Muscle layer of duodenum (tissue), 2 donors: ENCODE results near the gene ZNF549.
A peak's percentile ranks its signal among the peaks of the same experiment; 100 is the strongest.
"Not testable (repeated sequence)": the region's sequence is repeated elsewhere in the genome, so short reads cannot be mapped to it uniquely, and the experiment has no call there.

ENCODE experiments used
- H3K27ac ChIP-seq: one replicate; pipeline ENCODE4 v1.7.0; 2013; ENCODE audit warnings: mild to moderate bottlenecking, low read length
- H3K27me3 ChIP-seq: one replicate; pipeline ENCODE4 v1.7.0; 2013; ENCODE audit warnings: low read depth, mild to moderate bottlenecking, control low read depth, low read length
- H3K36me3 ChIP-seq, 2 donors: one replicate each; pipeline ENCODE4 v1.7.0; 2013; ENCODE audit warnings: low read length in 2 of 2, control low read depth in 1 of 2, mild to moderate bottlenecking in 1 of 2; ENCODE audit not compliant: insufficient read depth in 2 of 2, control insufficient read depth in 1 of 2
- H3K4me1 ChIP-seq, 2 donors: one replicate each; pipeline ENCODE4 v1.7.0; 2013; ENCODE audit warnings: low read length in 2 of 2, mild to moderate bottlenecking in 2 of 2, control low read depth in 1 of 2, moderate library complexity in 1 of 2; ENCODE audit not compliant: insufficient read depth in 2 of 2, control insufficient read depth in 1 of 2
- H3K4me3 ChIP-seq, 2 donors: one replicate each; pipeline ENCODE4 v1.7.0; 2013; ENCODE audit warnings: low read length in 2 of 2, low read depth in 1 of 2, mild to moderate bottlenecking in 1 of 2
- H3K9me3 ChIP-seq, 2 donors: one replicate each; pipeline ENCODE4 v1.7.0; 2013; ENCODE audit warnings: low read length in 2 of 2, control low read depth in 1 of 2, mild to moderate bottlenecking in 1 of 2; ENCODE audit not compliant: control insufficient read depth in 1 of 2
- donor health status: healthy.

The ZNF549 gene

GRCh38 chr19:57527136-57527881, at the start of gene ZNF549:
Gene ZNF549, plus strand, starts transcription at chr19:57527356. Its CDS starts 218 bp downstream, at chr19:57527574.
- no peaks in the 10 kb centered on the region for H3K27me3 ChIP-seq
- peaks cover 0 to 9% of the 10 kb centered on the region in 2 donors for H3K4me1 ChIP-seq
- H3K27ac ChIP-seq = peak within 1 kb of the TSS; percentile 41
- H3K36me3 ChIP-seq = peaks cover 17 to 24% of the 10 kb centered on the region in 2 donors
- H3K4me3 ChIP-seq = peak within 1 kb of the TSS; percentile 86 to 88
- peaks cover 19 to 22% of the 10 kb centered on the region in 2 donors for H3K9me3 ChIP-seq

DNA sequence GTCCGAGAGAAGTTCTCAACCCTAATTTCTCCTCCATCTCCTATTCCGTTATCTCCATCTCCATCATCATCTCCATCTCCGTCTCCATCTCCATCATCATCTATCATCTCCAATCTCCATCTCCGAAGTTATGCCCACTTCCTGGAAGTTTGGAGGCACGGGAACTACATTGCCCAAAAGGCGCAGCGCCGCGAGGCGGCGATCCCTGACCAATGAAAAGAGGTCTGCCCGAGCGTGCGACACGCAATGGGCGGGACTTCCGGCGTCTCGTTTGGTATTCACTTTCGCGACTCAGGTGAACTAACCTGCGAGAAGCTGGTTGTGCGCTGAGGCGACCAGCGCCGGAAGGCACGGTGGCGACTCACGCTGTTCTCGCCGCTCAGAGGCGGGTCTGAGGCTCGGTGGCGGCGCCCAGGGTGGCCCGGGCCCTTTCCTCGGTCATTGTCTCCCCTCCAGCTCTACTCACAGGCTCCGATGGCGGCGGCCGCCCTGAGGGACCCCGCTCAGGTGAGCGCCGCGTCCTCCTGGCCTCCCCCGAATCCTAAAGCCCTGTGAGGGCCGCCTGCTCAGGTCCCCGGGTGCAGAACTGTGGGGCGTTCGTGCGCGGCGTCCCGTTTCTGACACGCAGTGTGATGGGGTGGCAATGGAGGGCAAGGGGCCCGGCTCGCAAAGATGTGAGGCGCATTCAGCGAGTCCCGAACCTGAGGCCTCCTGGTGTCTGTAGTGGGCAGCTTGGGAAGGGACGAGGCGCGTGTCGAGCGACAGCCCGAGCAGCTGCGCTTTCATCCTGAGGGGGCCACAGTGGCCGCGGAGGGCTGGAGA, 39.5 kb upstream of the ZNF549 start, which contains the start of gene ZNF419:
Gene ZNF419 (plus strand): TSS at position 274 of the 822 bp plus-strand sequence. CDS start 201 bp downstream, at position 475.
- H3K9me3 ChIP-seq, H3K4me1 ChIP-seq, H3K27ac ChIP-seq, H3K27me3 ChIP-seq: not testable (repeated sequence)
- Histone ChIP-seq H3K36me3 (peaks cover 8 to 25% of the 10 kb centered on the region in 2 donors), H3K4me3 (peak within 1 kb of the TSS; percentile 83 to 96)

DNA sequence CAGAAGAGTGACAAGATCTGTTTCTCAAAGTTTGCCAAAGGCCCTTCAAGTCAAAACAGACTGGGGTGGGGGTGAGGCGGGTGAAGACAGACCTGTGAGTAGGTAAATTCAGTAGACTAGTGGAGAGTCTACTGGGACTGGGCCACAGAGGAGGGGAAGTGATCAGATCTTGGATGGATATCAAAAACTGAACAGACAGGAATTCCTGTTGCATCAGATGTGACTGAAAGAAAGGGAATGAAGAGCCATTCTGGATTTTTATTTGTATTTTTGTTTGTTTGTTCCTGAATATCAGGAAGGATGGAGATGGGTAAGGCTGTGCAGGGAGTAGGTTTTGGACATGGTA, 38.9 kb upstream of the ZNF549 start:
- peak overlapping the region; percentile 8 to 96 for H3K4me3 ChIP-seq
- peaks cover 0 to 10% of the 10 kb centered on the region in 2 donors for H3K9me3 ChIP-seq
- H3K27ac ChIP-seq, H3K27me3 ChIP-seq, H3K4me1 ChIP-seq: not testable (repeated sequence)
- peaks cover 9 to 31% of the 10 kb centered on the region in 2 donors for H3K36me3 ChIP-seq

GRCh38 chr19:57499332-57499679, 27.9 kb upstream of the ZNF549 start:
- Histone ChIP-seq H3K9me3 (peaks cover under 1 to 18% of the 10 kb centered on the region in 2 donors), H3K36me3 (peaks cover 8 to 20% of the 10 kb centered on the region in 2 donors), H3K4me3 (peak overlapping the region in 1 of 2 donors; percentile 71)
- H3K27ac ChIP-seq, H3K4me1 ChIP-seq, H3K27me3 ChIP-seq: not testable (repeated sequence)

- Histone ChIP-seq H3K9me3 (peaks cover 0 to 19% of the 10 kb centered on the region in 2 donors), H3K4me3 (peak within 1 kb of the TSS; percentile 56 to 71), H3K36me3 (peaks cover 11 to 20% of the 10 kb centered on the region in 2 donors)
- not testable (repeated sequence) for H3K27ac ChIP-seq, H3K4me1 ChIP-seq, H3K27me3 ChIP-seq
Measured at GRCh38 chr19:57499680-57500395, 27.3 kb upstream of the ZNF549 start, which contains the start of gene ZNF773. Gene ZNF773, plus strand, starts transcription at chr19:57499938. Its CDS starts 143 bp downstream, at chr19:57500081.

DNA sequence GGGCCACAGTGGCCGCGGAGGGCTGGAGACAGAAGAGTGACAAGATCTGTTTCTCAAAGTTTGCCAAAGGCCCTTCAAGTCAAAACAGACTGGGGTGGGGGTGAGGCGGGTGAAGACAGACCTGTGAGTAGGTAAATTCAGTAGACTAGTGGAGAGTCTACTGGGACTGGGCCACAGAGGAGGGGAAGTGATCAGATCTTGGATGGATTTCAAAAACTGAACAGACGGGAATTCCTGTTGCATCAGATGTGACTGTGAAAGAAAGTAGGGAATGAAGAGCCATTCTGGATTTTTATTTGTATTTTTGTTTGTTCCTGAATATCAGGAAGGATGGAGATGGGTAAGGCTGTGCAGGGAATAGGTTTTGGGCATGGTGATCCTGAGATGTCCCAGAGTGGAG, 26.8 kb upstream of the ZNF549 start:
- peaks cover 11 to 19% of the 10 kb centered on the region in 2 donors for H3K36me3 ChIP-seq
- peaks cover 0 to 19% of the 10 kb centered on the region in 2 donors for H3K9me3 ChIP-seq
- H3K27ac ChIP-seq, H3K4me1 ChIP-seq, H3K27me3 ChIP-seq: not testable (repeated sequence)
- H3K4me3 ChIP-seq = peak overlapping the region; percentile 56 to 71

- Histone ChIP-seq H3K27ac (no peak overlapping the region), H3K27me3 (no peaks in the 10 kb centered on the region), H3K4me3 (peak overlapping the region in 1 of 2 donors; percentile 38), H3K36me3 (peaks cover 23 to 65% of the 10 kb centered on the region in 2 donors), H3K4me1 (no peaks in the 10 kb centered on the region), H3K9me3 (peaks cover 13 to 50% of the 10 kb centered on the region in 2 donors)
Measured at GRCh38 chr19:57506163-57506562, 21.0 kb upstream of the ZNF549 start.

DNA sequence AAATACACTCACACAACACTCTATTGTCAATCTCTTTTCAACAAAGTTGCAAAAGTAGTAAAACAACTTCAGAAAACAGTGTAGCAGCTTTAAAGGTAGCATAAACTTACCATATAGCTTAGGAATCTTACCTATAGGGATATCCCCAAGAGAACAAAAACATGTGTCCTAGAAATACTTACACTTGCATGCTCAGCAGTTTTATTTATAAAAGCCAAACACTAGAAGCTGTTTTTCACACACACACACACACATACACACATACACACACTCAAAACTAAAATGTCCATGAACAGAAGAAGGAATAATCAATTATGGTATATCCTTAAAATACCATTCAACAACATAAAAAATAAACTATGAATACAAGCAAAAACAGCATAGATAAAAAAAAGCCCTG, 15.7 kb upstream of the ZNF549 start:
- H3K27me3 ChIP-seq = no peaks in the 10 kb centered on the region
- no peak overlapping the region for H3K27ac ChIP-seq
- H3K9me3 ChIP-seq = peaks cover 27 to 70% of the 10 kb centered on the region in 2 donors
- H3K4me3 ChIP-seq = no peak overlapping the region
- H3K36me3 ChIP-seq = peaks cover 16 to 81% of the 10 kb centered on the region in 2 donors
- H3K4me1 ChIP-seq = no peaks in the 10 kb centered on the region

- no peaks in the 10 kb centered on the region for H3K4me1 ChIP-seq
- peaks cover 27 to 71% of the 10 kb centered on the region in 2 donors for H3K9me3 ChIP-seq
- H3K4me3 ChIP-seq = peak overlapping the region in 1 of 2 donors; percentile 60
- H3K27ac ChIP-seq = no peak overlapping the region
- peaks cover 15 to 81% of the 10 kb centered on the region in 2 donors for H3K36me3 ChIP-seq
- no peaks in the 10 kb centered on the region for H3K27me3 ChIP-seq
Measured at GRCh38 chr19:57512845-57513244, 14.3 kb upstream of the ZNF549 start.

GRCh38 chr19:57515255-57515654, 11.9 kb upstream of the ZNF549 start:
- Histone ChIP-seq H3K27me3 (no peaks in the 10 kb centered on the region), H3K36me3 (peaks cover 15 to 61% of the 10 kb centered on the region in 2 donors), H3K4me1 (no peaks in the 10 kb centered on the region), H3K27ac (no peak overlapping the region), H3K9me3 (peaks cover 14 to 52% of the 10 kb centered on the region in 2 donors), H3K4me3 (peak overlapping the region in 1 of 2 donors; percentile 19)

DNA sequence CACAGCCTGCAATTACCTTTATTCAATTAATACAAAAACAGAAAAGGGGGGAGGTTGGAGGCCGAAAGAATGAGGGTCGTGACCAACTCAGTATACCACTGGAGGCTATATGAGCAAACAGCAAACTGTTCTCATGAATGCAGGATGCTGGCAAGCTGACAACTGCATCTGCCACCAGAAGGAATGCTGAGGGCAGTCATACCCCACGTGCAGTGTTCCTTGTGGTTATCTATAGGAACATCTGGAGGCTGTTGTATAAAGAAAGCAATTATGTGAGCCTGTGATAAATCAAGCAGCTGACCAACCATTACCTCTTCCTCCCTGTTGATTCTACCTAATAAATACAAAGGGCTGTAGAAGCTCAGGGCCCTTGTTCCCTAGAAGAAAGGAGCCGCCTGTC, 9.1 kb upstream of the ZNF549 start:
- not testable (repeated sequence) for H3K27me3 ChIP-seq, H3K4me3 ChIP-seq, H3K27ac ChIP-seq, H3K4me1 ChIP-seq
- Histone ChIP-seq H3K36me3 (peaks cover 14 to 48% of the 10 kb centered on the region in 2 donors), H3K9me3 (peaks cover 7 to 38% of the 10 kb centered on the region in 2 donors)
